Pons (tissue), 1 donor: ENCODE data around the gene NTM.

ENCODE experiments used
- DNase-seq: peaks from one replicate; pipeline ENCODE4 v3.0.0-alpha.2; 2016; ENCODE audit warnings: low spot score

The NTM gene

GRCh38 chr11:131499199-131499598, 128.8 kb downstream of the NTM start:
- DNase-seq: no peak

DNA sequence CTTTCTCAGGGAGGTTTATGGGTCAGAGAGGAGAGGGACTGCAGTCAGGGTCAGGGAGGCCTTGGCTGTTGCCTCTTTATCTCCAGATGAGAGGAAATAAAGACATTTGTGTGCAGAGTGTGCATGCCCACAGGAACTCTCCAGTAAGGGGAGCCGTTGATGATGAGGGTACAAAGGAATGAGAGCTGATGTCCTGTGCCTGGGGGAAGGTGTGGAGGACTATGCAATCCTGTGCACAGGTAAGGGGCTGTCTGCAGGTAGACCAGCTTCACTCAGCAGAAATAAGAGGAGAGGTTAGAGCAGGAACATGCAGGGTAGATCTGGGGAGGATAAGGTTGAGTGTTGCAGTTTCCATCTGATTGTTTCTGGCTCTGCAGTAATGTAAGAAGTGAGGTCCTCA, 132.6 kb downstream of the NTM start:
- no peak for DNase-seq

- peak; percentile 77 for DNase-seq
Measured at GRCh38 chr11:131504199-131504949, 134.0 kb downstream of the NTM start.

GRCh38 chr11:131506348-131506747, 135.9 kb downstream of the NTM start:
- no peak for DNase-seq

DNA sequence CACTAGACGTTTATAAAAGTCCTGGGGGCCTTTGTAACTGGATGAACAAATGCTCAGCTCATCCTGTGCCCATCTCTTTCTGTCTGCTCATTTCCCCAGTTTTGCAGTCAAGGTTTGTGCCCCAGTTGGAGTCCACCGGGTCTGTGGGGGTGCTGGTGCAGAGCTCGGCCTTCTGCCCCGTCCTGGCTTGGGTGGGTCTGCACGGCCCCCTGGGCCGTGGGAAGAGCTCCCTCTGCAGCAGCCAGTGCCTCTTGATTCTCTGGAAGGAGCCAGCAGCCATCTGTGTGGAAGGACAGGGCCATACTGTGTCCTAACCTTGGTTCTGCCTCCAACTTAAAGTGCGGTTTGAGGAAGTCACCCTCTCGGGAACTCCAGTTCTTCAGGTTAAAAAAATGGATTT, 140.2 kb downstream of the NTM start:
- no peak for DNase-seq

DNA sequence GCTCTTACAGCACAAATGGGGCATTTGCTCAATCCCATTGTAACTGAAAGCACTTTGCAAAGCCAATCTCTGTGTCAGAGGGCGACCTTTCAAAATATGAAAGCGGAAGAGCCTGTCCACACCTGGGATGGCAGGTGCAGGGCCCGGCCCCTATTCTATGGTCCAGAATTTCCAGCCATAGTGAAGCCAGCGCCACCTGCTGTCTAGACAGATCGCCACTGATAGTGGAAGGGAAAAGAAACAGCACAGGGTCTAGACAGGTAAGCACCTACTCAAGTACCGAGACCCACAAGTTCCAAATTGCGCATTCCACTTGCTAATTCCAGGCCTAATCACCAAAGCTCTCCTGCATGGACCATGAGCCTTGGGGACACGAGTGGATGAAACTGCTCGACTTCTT, 141.4 kb downstream of the NTM start:
- no peak for DNase-seq

DNA sequence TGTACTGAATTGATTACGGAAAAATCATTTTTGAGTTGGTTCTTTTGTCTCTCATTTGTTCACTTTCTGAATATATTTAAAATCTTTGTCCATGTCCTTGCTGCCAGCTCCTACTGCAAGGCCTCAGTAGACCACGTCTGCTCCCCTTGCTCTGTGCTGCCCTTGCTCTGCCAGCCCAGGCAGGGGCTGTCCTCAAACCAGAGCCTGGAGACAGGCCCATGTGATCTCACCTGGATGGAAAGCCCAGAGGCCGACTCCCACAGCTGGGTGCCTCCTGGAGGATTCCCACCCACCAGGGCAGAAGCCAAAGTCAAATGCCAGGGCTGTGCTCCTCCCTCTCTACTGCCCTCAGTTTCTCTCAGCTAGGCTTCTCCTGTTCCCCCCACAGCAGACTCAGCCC, 141.8 kb downstream of the NTM start:
- DNase-seq: no peak

GRCh38 chr11:131514062-131514461, 143.6 kb downstream of the NTM start:
- DNase-seq: no peak

DNA sequence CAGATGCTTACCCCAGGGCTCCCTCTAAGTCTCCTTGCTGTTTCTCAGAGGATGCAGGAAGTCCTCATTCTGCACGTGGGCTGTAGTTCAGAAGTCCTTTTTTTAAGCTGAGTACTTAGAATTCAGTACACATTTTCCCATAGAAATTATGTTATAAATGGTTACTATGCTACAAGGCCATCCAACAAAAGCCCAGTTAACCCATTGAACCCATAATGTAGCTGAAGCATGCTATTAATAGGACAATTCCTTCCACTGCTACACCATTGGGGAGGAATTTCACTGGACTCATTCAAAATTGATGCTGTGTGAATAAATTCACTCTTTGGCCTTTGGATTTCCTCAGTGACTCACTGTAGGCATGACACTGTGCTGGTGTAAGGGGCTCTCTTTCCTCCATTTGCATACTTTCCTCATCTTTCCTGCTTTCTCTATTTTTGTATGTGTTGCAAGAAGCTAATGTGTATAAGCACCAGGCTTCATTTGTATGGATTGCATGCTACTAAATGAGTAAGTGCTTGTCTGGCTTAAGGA, 148.0 kb downstream of the NTM start:
- DNase-seq: no peak

GRCh38 chr11:131522851-131523250, 152.4 kb downstream of the NTM start:
- DNase-seq: no peak

DNA sequence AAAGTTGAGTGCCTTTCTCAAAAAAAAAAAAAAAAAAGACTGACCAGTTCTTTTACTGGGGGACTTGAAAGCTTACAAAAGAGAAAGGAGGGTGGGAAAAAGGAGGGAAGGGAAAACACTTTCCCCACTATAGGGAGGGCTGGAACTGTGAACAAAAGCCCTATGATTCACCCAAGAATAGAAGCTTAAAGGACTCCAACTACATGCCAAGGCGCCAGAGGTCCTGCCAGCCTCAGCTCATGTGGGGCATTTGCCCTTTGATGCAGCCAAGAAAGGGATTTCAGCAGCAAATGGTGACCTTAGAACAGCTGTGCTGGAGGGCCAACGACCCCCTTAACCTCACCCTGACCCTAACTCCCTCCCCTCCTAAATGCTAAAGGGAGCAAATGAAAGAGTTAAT, 160.0 kb downstream of the NTM start:
- peak; percentile 96 for DNase-seq

- DNase-seq: no peak
Measured at GRCh38 chr11:131533149-131533548, 162.7 kb downstream of the NTM start.

DNA sequence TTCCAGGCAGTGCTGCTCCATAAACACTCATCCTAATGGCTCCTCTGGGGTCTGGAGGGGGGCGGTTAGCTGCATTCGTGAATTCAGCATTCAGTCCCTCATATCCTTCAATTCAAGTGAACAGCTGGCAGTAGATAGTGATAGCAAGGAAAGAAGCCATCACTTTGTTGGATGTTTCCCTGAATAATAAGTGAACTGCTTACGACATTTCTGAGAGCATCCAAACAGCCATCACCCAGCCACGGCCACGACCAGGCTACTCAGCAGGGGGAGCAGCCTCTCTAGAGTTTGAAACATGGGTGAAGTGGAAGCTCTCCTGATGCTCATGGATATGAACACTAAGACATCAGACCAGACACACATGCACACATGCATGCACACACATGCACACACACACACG, 163.6 kb downstream of the NTM start:
- peak; percentile 88 for DNase-seq

- peak; percentile 80 for DNase-seq
Measured at GRCh38 chr11:131534611-131535010, 164.2 kb downstream of the NTM start.

DNA sequence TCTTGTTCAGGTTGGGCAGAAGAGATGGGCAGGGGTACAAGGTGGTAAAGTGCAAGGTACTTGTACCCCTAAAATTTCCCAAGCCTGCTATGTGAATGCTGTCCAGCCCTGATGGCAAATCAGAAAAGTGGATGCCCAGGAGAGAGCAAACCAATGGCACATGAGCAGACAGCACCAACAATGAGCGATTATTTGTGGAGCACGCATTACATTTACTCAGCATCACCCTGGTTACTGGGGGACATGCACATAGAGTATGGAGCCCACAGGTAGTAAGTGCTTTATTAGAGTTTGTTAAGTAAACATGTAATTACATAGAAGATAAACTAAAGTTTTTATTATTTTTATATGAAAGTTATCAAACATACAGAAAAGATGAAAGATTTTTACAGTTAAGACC, 165.7 kb downstream of the NTM start:
- DNase-seq: peak; percentile 72

- no peak for DNase-seq
Measured at GRCh38 chr11:131537196-131537595, 166.8 kb downstream of the NTM start.

DNA sequence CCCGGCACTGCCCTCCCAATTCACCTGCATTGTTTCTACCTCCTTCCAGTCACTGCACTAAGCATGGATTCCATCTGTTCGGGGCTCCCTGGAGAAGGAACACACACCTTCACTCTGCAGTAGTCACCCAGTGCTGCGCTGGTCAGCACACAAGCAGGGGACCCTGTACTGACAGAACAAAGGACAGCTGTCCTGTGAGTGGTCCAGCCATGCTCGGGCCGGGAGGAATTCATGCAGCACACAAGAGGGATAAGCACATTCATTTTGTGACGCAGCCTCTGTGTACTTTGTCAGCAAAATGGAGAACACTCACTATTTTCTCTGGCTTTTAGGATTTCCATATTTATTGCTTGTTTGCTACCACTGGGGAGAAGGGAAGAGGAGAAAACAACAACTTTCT, 167.3 kb downstream of the NTM start:
- no peak for DNase-seq

GRCh38 chr11:131538322-131538721, 167.9 kb downstream of the NTM start:
- no peak for DNase-seq

DNA sequence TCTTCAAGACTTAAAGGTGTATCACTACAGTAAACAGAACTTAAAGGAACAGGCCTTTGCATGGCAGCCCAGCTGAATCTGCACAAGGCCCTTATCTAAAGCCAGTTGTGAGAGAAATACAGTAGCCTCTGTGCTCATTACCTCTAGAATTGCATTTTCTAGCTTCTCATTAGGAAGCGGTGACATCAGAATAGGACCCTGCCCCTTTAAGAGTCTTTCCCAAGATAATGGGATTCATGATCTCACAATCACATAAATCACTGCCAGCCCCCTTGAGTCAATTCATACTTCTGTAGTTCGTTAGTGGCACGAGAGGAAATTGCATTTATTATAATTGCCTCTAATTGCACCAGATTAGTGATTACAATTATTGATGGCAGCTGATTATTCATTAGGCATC, 170.3 kb downstream of the NTM start:
- no peak for DNase-seq

GRCh38 chr11:131543389-131544025, 173.1 kb downstream of the NTM start:
- DNase-seq: no peak

GRCh38 chr11:131544591-131544990, 174.2 kb downstream of the NTM start:
- no peak for DNase-seq

- no peak for DNase-seq
Measured at GRCh38 chr11:131546218-131546895, 175.9 kb downstream of the NTM start.

DNA sequence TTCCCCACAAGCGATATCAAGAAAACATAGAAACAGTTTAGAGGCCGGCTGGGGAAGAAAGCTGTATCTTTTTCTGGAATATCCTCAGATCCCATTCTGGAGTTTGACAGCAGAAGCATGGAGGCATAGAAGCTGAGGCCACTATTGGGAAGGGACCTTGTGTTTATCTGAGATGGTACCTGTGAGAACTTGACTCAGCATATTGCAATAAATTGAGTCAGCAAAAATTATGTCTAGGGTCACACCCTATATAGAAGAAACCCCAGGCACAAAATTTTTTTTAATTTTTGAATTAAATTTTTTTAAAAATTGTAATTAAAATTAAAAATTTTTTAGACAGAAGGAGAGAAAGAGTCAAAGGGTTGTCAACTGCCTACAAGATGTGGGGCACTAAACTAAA, 178.7 kb downstream of the NTM start:
- DNase-seq: no peak
